IMR-90 (cell line): ENCODE measurements around the gene VDAC1. TPM values are rescaled to one million over a fixed set of nuclear protein-coding genes. Genes with fewer than 3 reads are reported as not detected.

ENCODE experiments used
- ATAC-seq: fragments of 200-7000 bp; cut with Tn5 transposase; 2 replicates; pipeline ENCODE4 v1.9.1; 2020; ENCODE audit warnings: low read depth, mild to moderate bottlenecking, moderate library complexity
- BruUV-seq: library from RNA; stranded (reverse); fragments of 400-500 nt; replicated peaks from 2 replicates; lab custom pipeline; 2021; lab: Mats Ljungman, UMichigan
- CTCF ChIA-PET: fragments of 300-600 bp; formaldehyde crosslinking; extraction: SDS; loops from one replicate; lab custom pipeline; 2021; ENCODE audit warnings: antibody characterized with exemption; lab: Yijun Ruan, JAX
- POLR2A ChIA-PET: fragments of 300-600 bp; sonication (Branson Sonifier 250); formaldehyde crosslinking; loops from one replicate; lab custom pipeline; 2022; ENCODE audit warnings: antibody characterized with exemption; ENCODE audit not compliant: unreplicated experiment; lab: Charles Lee
- DNase-seq: peaks from one replicate; pipeline ENCODE4 v3.0.0; 2013
- H2AFZ ChIP-seq: replicated peaks from 2 replicates; pipeline ENCODE3; 2013; ENCODE audit warnings: low read length, mild to moderate bottlenecking; ENCODE audit not compliant: poor library complexity
- H2AK5ac ChIP-seq: 2 replicates; pipeline ENCODE4 v1.6.1; 2013; ENCODE audit warnings: low read depth, low read length, inconsistent platforms
- H2AK9ac ChIP-seq: replicated peaks from 2 replicates; pipeline ENCODE3; 2013; ENCODE audit warnings: mild to moderate bottlenecking, low read depth, low read length, moderate library complexity; ENCODE audit not compliant: poor library complexity
- H2BK120ac ChIP-seq: 2 replicates; pipeline ENCODE4 v1.6.1; 2013; ENCODE audit warnings: low read depth, low read length, inconsistent platforms
- H2BK15ac ChIP-seq: 3 replicates; pipeline ENCODE4 v1.6.1; 2013; ENCODE audit warnings: low read depth, low read length, inconsistent platforms
- H2BK20ac ChIP-seq: 2 replicates; pipeline ENCODE4 v1.6.1; 2013; ENCODE audit warnings: low read depth, mild to moderate bottlenecking, inconsistent platforms, low read length, moderate library complexity
- H2BK5ac ChIP-seq: 2 replicates; pipeline ENCODE4 v1.6.1; 2013; ENCODE audit warnings: mild to moderate bottlenecking, low read depth, low read length, inconsistent platforms; ENCODE audit not compliant: poor library complexity, severe bottlenecking
- H3K14ac ChIP-seq: replicated peaks from 2 replicates; pipeline ENCODE4 v1.6.1; 2013; ENCODE audit warnings: low read depth, low read length, inconsistent platforms
- H3K18ac ChIP-seq: 2 replicates; pipeline ENCODE4 v1.6.1; 2013; ENCODE audit warnings: low read depth, low read length, control low read depth
- H3K23ac ChIP-seq: 2 replicates; pipeline ENCODE4 v1.6.1; 2013; ENCODE audit warnings: low read depth, low read length, inconsistent platforms
- H3K27ac ChIP-seq: 2 replicates; pipeline ENCODE4 v1.5.1; 2013; ENCODE audit warnings: mild to moderate bottlenecking, control low read depth, low read length; ENCODE audit not compliant: insufficient read depth
- H3K27me3 ChIP-seq: 2 replicates; pipeline ENCODE4 v1.6.1; 2013; ENCODE audit warnings: low read length; ENCODE audit not compliant: control insufficient read depth, insufficient read depth
- H3K36me3 ChIP-seq: 2 replicates; pipeline ENCODE4 v1.6.1; 2013; ENCODE audit warnings: low read length, mixed read lengths; ENCODE audit not compliant: control insufficient read depth, insufficient read depth
- H3K4ac ChIP-seq: 2 replicates; pipeline ENCODE4 v1.6.1; 2013; ENCODE audit warnings: low read depth, low read length, inconsistent platforms
- H3K4me1 ChIP-seq: 2 replicates; pipeline ENCODE4 v1.6.1; 2013; ENCODE audit warnings: low read length, mixed read lengths; ENCODE audit not compliant: control insufficient read depth, insufficient read depth
- H3K4me2 ChIP-seq: 2 replicates; pipeline ENCODE4 v1.6.1; 2013; ENCODE audit warnings: low read depth, mild to moderate bottlenecking, control low read depth, low read length, moderate library complexity
- H3K4me3 ChIP-seq: 2 replicates; pipeline ENCODE4 v1.5.1; 2013; ENCODE audit warnings: low read depth, mild to moderate bottlenecking, control low read depth, low read length, moderate library complexity; ENCODE audit not compliant: insufficient read depth
- H3K56ac ChIP-seq: 2 replicates; pipeline ENCODE4 v1.6.1; 2013; ENCODE audit warnings: low read length, inconsistent platforms; ENCODE audit not compliant: insufficient read depth; ENCODE audit errors: extremely low read depth
- H3K79me1 ChIP-seq, 2 experiments: 2 replicates each; pipeline ENCODE4 v1.6.1; 2013; ENCODE audit warnings: low read length in 2 of 2, inconsistent platforms in 1 of 2, low read depth in 1 of 2
- H3K9ac ChIP-seq: 2 replicates; pipeline ENCODE4 v1.6.1; 2013; ENCODE audit warnings: low read depth, low read length, control low read depth
- H3K9me1 ChIP-seq: 2 replicates; pipeline ENCODE4 v1.6.1; 2013; ENCODE audit warnings: low read length, inconsistent platforms; ENCODE audit not compliant: insufficient read depth
- H3K9me3 ChIP-seq: 2 replicates; pipeline ENCODE4 v1.6.1; 2013; ENCODE audit warnings: low read length; ENCODE audit not compliant: control insufficient read depth, insufficient read depth
- H4K20me1 ChIP-seq: 2 replicates; pipeline ENCODE4 v1.6.1; 2013; ENCODE audit warnings: low read length, inconsistent platforms; ENCODE audit not compliant: insufficient read depth
- H4K5ac ChIP-seq: 2 replicates; pipeline ENCODE4 v1.6.1; 2013; ENCODE audit warnings: mild to moderate bottlenecking, low read depth, low read length, control low read depth
- H4K8ac ChIP-seq, 2 experiments: 2 replicates each; pipeline ENCODE4 v1.6.1; 2013; ENCODE audit warnings: low read depth in 2 of 2, low read length in 2 of 2, control low read depth in 1 of 2, inconsistent platforms in 1 of 2
- H4K91ac ChIP-seq: 2 replicates; pipeline ENCODE4 v1.6.1; 2013; ENCODE audit warnings: low read depth, low read length, inconsistent platforms; ENCODE audit not compliant: insufficient read depth
- BHLHE40 ChIP-seq: fragments of 150-350 bp; IDR thresholded peaks from 2 replicates; pipeline ENCODE4 v1.6.1; 2016; ENCODE audit warnings: mild to moderate bottlenecking, low read depth, low read length
- CEBPB ChIP-seq: IDR thresholded peaks from 2 replicates; pipeline ENCODE4 v1.6.1; 2012; ENCODE audit warnings: low read depth, low read length, improper control_type of control experiment
- CHD1 ChIP-seq: IDR thresholded peaks from 2 replicates; pipeline ENCODE4 v1.6.1; 2012; ENCODE audit warnings: low read depth, low read length, improper control_type of control experiment
- FOS ChIP-seq: fragments of 150-350 bp; IDR thresholded peaks from 2 replicates; pipeline ENCODE4 v1.6.1; 2016; ENCODE audit warnings: low read depth, low read length
- MAFK ChIP-seq: IDR thresholded peaks from 2 replicates; pipeline ENCODE4 v1.6.1; 2012; ENCODE audit warnings: low read depth, low read length, improper control_type of control experiment
- MAZ ChIP-seq: IDR thresholded peaks from 2 replicates; pipeline ENCODE4 v1.6.1; 2012; ENCODE audit warnings: low read depth, mild to moderate bottlenecking, low read length, improper control_type of control experiment, moderate library complexity, borderline replicate concordance
- NFE2L2 ChIP-seq: fragments of 150-350 bp; IDR thresholded peaks from 2 replicates; pipeline ENCODE4 v1.6.1; 2016; ENCODE audit warnings: low read depth, mild to moderate bottlenecking, low read length
- POLR2A ChIP-seq: IDR thresholded peaks from 2 replicates; pipeline ENCODE4 v1.6.1; 2012; ENCODE audit warnings: mild to moderate bottlenecking, low read depth, low read length
- RAD21 ChIP-seq: IDR thresholded peaks from 2 replicates; pipeline ENCODE4 v1.6.1; 2012; ENCODE audit warnings: low read length, improper control_type of control experiment
- RCOR1 ChIP-seq: IDR thresholded peaks from 2 replicates; pipeline ENCODE4 v1.6.1; 2012; ENCODE audit warnings: mild to moderate bottlenecking, low read length, improper control_type of control experiment; ENCODE audit not compliant: insufficient replicate concordance
- RFX5 ChIP-seq: IDR thresholded peaks from 2 replicates; pipeline ENCODE4 v1.8.0; 2012; ENCODE audit warnings: low read depth, mild to moderate bottlenecking, low read length, moderate library complexity
- SMC3 ChIP-seq: fragments of 150-350 bp; IDR thresholded peaks from 2 replicates; pipeline ENCODE4 v1.6.1; 2016; ENCODE audit warnings: low read depth, mild to moderate bottlenecking, antibody characterized with exemption, low read length, moderate library complexity
- USF2 ChIP-seq: fragments of 150-350 bp; IDR thresholded peaks from 2 replicates; pipeline ENCODE4 v1.6.1; 2017; ENCODE audit warnings: mild to moderate bottlenecking, antibody characterized with exemption, low read length, low read depth
- WGBS, 2 experiments: methylation state at CpG; one replicate each; pipeline versions ENCODE4 v1.1.5 to v1.1.7; 2013; ENCODE audit warnings: missing lambda C conversion rate in 2 of 2; ENCODE audit not compliant: insufficient read length in 1 of 2; ENCODE audit errors: extremely low coverage in 2 of 2; 5-methylcytosine and 5-hydroxymethylcytosine counted together
- dilution Hi-C: fragments of 300-500 bp; cut with HindIII; formaldehyde crosslinking; loops from one replicate; pipeline ENCODE4 v1.14.3; 2018; ENCODE audit warnings: low sequenced_read_pairs; ENCODE audit not compliant: unreplicated experiment
- in situ Hi-C: fragments of 300-500 bp; cut with MboI; formaldehyde crosslinking; loops from 3 replicates; pipeline ENCODE4 v1.14.3; 2019; ENCODE audit warnings: low sequenced_read_pairs, inconsistent platforms, mixed read lengths
- intact Hi-C: fragments of 100-400 bp; cut with micrococcal nuclease; formaldehyde crosslinking; loops from 2 replicates; pipeline ENCODE4 v1.10.0; 2022
- polyA plus RNA-seq, 3 experiments: library from polyadenylated mRNA; depleted of rRNA; stranded (reverse); fragments of >200 nt; gene quantifications; 2 replicates each; pipeline ENCODE4 v1.2.3, GENCODE V29; 2012; ENCODE audit warnings: low replicate concordance in 1 of 3
- total RNA-seq: library from RNA; depleted of rRNA; stranded (reverse); fragments of >200 nt; gene quantifications from 2 replicates; pipeline ENCODE4 v1.2.3, GENCODE V29; 2012
- TF ChIP-seq, protein P1 (sequence below): fragments of 150-350 bp; IDR thresholded peaks from 2 replicates; pipeline ENCODE4 v1.6.1; 2016; ENCODE audit warnings: low read depth, mild to moderate bottlenecking, low read length, moderate library complexity, borderline replicate concordance
- TF ChIP-seq, protein P2 (sequence below): conservative IDR thresholded peaks from 2 replicates; pipeline ENCODE4 v1.5.1; 2012; ENCODE audit warnings: mild to moderate bottlenecking, low read depth, low read length, improper control_type of control experiment

VDAC1 gene
- total and polyA plus RNA-seq, 2 of the 4 experiments (the other 2 are of a cell fraction): 289 to 365 TPM

- in situ Hi-C loops (no loop called here), dilution Hi-C loops (no loop called here), intact Hi-C loops (no loop called here)
- peak overlapping the region; percentile 48; the same call in 1 of the 2 replicates for H3K27ac ChIP-seq
- peak; percentile 64 for ATAC-seq
- peaks cover 10% of the 10 kb centered on the region for H3K4me1 ChIP-seq
- peak overlapping the region; percentile 35; the same call in 1 of the 2 replicates for H2BK20ac ChIP-seq
- peaks cover 24 to 60% of the 10 kb centered on the region in 2 experiments for H3K79me1 ChIP-seq
- no peak overlapping the region for H2AK5ac ChIP-seq
- H4K20me1 ChIP-seq: peaks cover 16% of the 10 kb centered on the region; the same call in 1 of the 2 replicates
- H2BK15ac ChIP-seq: no peak overlapping the region
- 93% methylated on average over 3 of the region's 5 CpGs; no CpG with 5 or more reads in 1 of the 2 experiments for WGBS, 2 experiments
- H4K91ac ChIP-seq: peak overlapping the region; percentile 14; the same call in 1 of the 2 replicates
- ChIA-PET CTCF (interaction anchor here (1.2 kb wide), 1 partner anchor 62 kb away, joined by 3 read pairs; no protein-coding TSS in a partner anchor), POLR2A (no interaction called here)
- no peaks in the 10 kb centered on the region for H3K27me3 ChIP-seq
- peak overlapping the region; percentile 60 for H3K14ac ChIP-seq
- no peak overlapping the region for H4K5ac ChIP-seq
- peak overlapping the region; percentile 19 for H2AK9ac ChIP-seq
- no peak overlapping the region for H2AFZ ChIP-seq
- H3K9me1 ChIP-seq: 0 out of 2 replicates have a peak, but pooled peaks cover 3% of the 10 kb centered on the region
- H4K8ac ChIP-seq: peak overlapping the region in 1 of 2 experiments; percentile 38; a peak in 3 of 4 replicates
- DNase-seq: peak; percentile 39
- peaks cover 49% of the 10 kb centered on the region for H3K36me3 ChIP-seq
- peak overlapping the region; percentile 72 for H2BK5ac ChIP-seq
- peak overlapping the region; percentile 50 for H2BK120ac ChIP-seq
- BruUV-seq: no TSS peak
- no peak overlapping the region for H3K9ac ChIP-seq
- no peak overlapping the region for H3K4me3 ChIP-seq
- no peak overlapping the region for H3K56ac ChIP-seq
- H3K4me2 ChIP-seq: no peak overlapping the region
- H3K4ac ChIP-seq: peak overlapping the region; percentile 57
- no peaks in the 10 kb centered on the region for H3K9me3 ChIP-seq
- H3K23ac ChIP-seq: 0 out of 2 replicates have a peak overlapping the region, but pooled peaks have one; percentile 35
- no peak overlapping the region for H3K18ac ChIP-seq
- no peak for TF ChIP-seq SMC3
- no peak for TF ChIP-seq RAD21
- TF ChIP-seq BHLHE40: no peak
- TF ChIP-seq, protein P1, sequence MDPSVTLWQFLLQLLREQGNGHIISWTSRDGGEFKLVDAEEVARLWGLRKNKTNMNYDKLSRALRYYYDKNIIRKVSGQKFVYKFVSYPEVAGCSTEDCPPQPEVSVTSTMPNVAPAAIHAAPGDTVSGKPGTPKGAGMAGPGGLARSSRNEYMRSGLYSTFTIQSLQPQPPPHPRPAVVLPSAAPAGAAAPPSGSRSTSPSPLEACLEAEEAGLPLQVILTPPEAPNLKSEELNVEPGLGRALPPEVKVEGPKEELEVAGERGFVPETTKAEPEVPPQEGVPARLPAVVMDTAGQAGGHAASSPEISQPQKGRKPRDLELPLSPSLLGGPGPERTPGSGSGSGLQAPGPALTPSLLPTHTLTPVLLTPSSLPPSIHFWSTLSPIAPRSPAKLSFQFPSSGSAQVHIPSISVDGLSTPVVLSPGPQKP: no peak
- TF ChIP-seq POLR2A: no peak
- no peak for TF ChIP-seq NFE2L2
- TF ChIP-seq USF2: no peak
- TF ChIP-seq, protein P2, sequence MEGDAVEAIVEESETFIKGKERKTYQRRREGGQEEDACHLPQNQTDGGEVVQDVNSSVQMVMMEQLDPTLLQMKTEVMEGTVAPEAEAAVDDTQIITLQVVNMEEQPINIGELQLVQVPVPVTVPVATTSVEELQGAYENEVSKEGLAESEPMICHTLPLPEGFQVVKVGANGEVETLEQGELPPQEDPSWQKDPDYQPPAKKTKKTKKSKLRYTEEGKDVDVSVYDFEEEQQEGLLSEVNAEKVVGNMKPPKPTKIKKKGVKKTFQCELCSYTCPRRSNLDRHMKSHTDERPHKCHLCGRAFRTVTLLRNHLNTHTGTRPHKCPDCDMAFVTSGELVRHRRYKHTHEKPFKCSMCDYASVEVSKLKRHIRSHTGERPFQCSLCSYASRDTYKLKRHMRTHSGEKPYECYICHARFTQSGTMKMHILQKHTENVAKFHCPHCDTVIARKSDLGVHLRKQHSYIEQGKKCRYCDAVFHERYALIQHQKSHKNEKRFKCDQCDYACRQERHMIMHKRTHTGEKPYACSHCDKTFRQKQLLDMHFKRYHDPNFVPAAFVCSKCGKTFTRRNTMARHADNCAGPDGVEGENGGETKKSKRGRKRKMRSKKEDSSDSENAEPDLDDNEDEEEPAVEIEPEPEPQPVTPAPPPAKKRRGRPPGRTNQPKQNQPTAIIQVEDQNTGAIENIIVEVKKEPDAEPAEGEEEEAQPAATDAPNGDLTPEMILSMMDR: no peak
- TF ChIP-seq RFX5: no peak
- TF ChIP-seq RCOR1: no peak
- TF ChIP-seq CEBPB: no peak
- no peak for TF ChIP-seq MAFK
- no peak for TF ChIP-seq FOS
- no peak for TF ChIP-seq MAZ
- no peak for TF ChIP-seq CHD1
Measured at GRCh38 chr5:133977161-133977787, 27.5 kb downstream of the VDAC1 start.
